Measurements from ENCODE around the gene CGAS.
A peak's percentile ranks its signal among the peaks of the same experiment; 100 is the strongest.
"Not testable (repeated sequence)": the region's sequence is repeated elsewhere in the genome, so short reads cannot be mapped to it uniquely, and the experiment has no call there.

The CGAS gene

GRCh38 chr6:73452107-73452461 lies at the start of gene CGAS:
CGAS (minus strand) TSS chr6:73452297; CDS start chr6:73452181, 116 bp downstream.
- DNase-seq (ENCODE audit: low read depth, low spot score) = no peak
- peak within 1 kb of the TSS; percentile 40 for H3K27ac ChIP-seq

GRCh38 chr6:73497915-73498314 lies 45.8 kb upstream of the CGAS start:
- no peak for DNase-seq (ENCODE audit: low read depth, low spot score)
- H3K27ac ChIP-seq = no peak overlapping the region

GRCh38 chr6:73491377-73491776 lies 39.3 kb upstream of the CGAS start:
- no peak for DNase-seq (ENCODE audit: low read depth, low spot score)
- H3K27ac ChIP-seq = no peak overlapping the region

GRCh38 chr6:73487473-73487872 lies 35.4 kb upstream of the CGAS start:
- DNase-seq (ENCODE audit: low read depth, low spot score) = no peak
- no peak overlapping the region for H3K27ac ChIP-seq

GRCh38 chr6:73484438-73484837 lies 32.3 kb upstream of the CGAS start:
- H3K27ac ChIP-seq = no peak overlapping the region
- no peak for DNase-seq (ENCODE audit: low read depth, low spot score)

GRCh38 chr6:73481969-73482368 lies 29.9 kb upstream of the CGAS start:
- no peak overlapping the region for H3K27ac ChIP-seq
- no peak for DNase-seq (ENCODE audit: low read depth, low spot score)

- DNase-seq (ENCODE audit: low read depth, low spot score) = no peak
- no peak overlapping the region for H3K27ac ChIP-seq
Measured at GRCh38 chr6:73477407-73477806, 25.3 kb upstream of the CGAS start.

GRCh38 chr6:73476723-73477122 lies 24.6 kb upstream of the CGAS start:
- no peak for DNase-seq (ENCODE audit: low read depth, low spot score)
- no peak overlapping the region for H3K27ac ChIP-seq

- H3K27ac ChIP-seq = no peak overlapping the region
- no peak for DNase-seq (ENCODE audit: low read depth, low spot score)
Measured at GRCh38 chr6:73471686-73472290, 19.7 kb upstream of the CGAS start.

- H3K27ac ChIP-seq = peak within 1 kb of the TSS; percentile 95
- peak; percentile 48 for DNase-seq (ENCODE audit: low read depth, low spot score)
Measured at GRCh38 chr6:73461537-73462350, 9.6 kb upstream of the CGAS start, which contains the start of gene MTO1. MTO1 (plus strand) TSS chr6:73461737; CDS start chr6:73461855, 118 bp downstream.

GRCh38 chr6:73460056-73460455 lies 8.0 kb upstream of the CGAS start:
- no peak overlapping the region for H3K27ac ChIP-seq
- no peak for DNase-seq (ENCODE audit: low read depth, low spot score)

GRCh38 chr6:73459474-73459873 lies 7.4 kb upstream of the CGAS start:
- not testable (repeated sequence) for H3K27ac ChIP-seq; DNase-seq (ENCODE audit: low read depth, low spot score)

- DNase-seq (ENCODE audit: low read depth, low spot score) = no peak
- peak overlapping the region; percentile 69 for H3K27ac ChIP-seq
Measured at GRCh38 chr6:73455865-73456629, 4.0 kb upstream of the CGAS start.

GRCh38 chr6:73451223-73452106 lies 632 bp downstream of the CGAS start:
- DNase-seq (ENCODE audit: low read depth, low spot score) = no peak
- H3K27ac ChIP-seq = peak overlapping the region; percentile 40

- no peak overlapping the region for H3K27ac ChIP-seq
- no peak for DNase-seq (ENCODE audit: low read depth, low spot score)
Measured at GRCh38 chr6:73443555-73443954, 8.5 kb downstream of the CGAS start.

GRCh38 chr6:73435236-73435635 lies 16.9 kb downstream of the CGAS start:
- no peak overlapping the region for H3K27ac ChIP-seq
- no peak for DNase-seq (ENCODE audit: low read depth, low spot score)

GRCh38 chr6:73421534-73421933 lies 30.6 kb downstream of the CGAS start:
- no peak for DNase-seq (ENCODE audit: low read depth, low spot score)
- no peak overlapping the region for H3K27ac ChIP-seq

GRCh38 chr6:73418081-73418741 lies 33.9 kb downstream of the CGAS start:
- H3K27ac ChIP-seq = no peak overlapping the region
- no peak for DNase-seq (ENCODE audit: low read depth, low spot score)

- H3K27ac ChIP-seq = no peak overlapping the region
- DNase-seq (ENCODE audit: low read depth, low spot score) = no peak
Measured at GRCh38 chr6:73413102-73413501, 39.0 kb downstream of the CGAS start.

- no peak overlapping the region for H3K27ac ChIP-seq
- DNase-seq (ENCODE audit: low read depth, low spot score) = no peak
Measured at GRCh38 chr6:73409395-73409794, 42.7 kb downstream of the CGAS start.
